Bronchial epithelial cell (primary cell): ENCODE measurements around the gene SLC25A12. TPM values are rescaled to one million over a fixed set of nuclear protein-coding genes. Genes with fewer than 3 reads are reported as not detected.

ENCODE experiments used
- DNase-seq: peaks from one replicate; pipeline ENCODE4 v3.0.0-alpha.2; 2010; ENCODE audit warnings: low read depth
- FAIRE-seq: peaks from 2 replicates; lab custom pipeline; 2011; peaks lifted over from hg19 to GRCh38; lab: Jason Lieb, UNC
- H3K27me3 ChIP-seq: 2 replicates; pipeline ENCODE4 v1.5.1; 2011; ENCODE audit warnings: low read length; ENCODE audit not compliant: control insufficient read depth, insufficient read depth
- H3K36me3 ChIP-seq: 2 replicates; pipeline ENCODE4 v1.5.1; 2011; ENCODE audit warnings: low read length; ENCODE audit not compliant: control insufficient read depth, insufficient read depth
- H3K4me3 ChIP-seq: 2 replicates; pipeline ENCODE4 v1.5.1; 2011; ENCODE audit warnings: mild to moderate bottlenecking, low read depth, low read length, control low read depth
- CTCF ChIP-seq: IDR thresholded peaks from 2 replicates; pipeline ENCODE4 v1.5.1; 2011; ENCODE audit warnings: mild to moderate bottlenecking, moderate library complexity, low read length, control low read depth, inconsistent platforms; ENCODE audit not compliant: insufficient read depth, severe bottlenecking
- total RNA-seq: library from RNA; depleted of rRNA; stranded (reverse); fragments of >200 nt; gene quantifications from 2 replicates; pipeline ENCODE4 v1.2.1, GENCODE V29; 2014

Gene SLC25A12
- total RNA-seq, 1 donor from 2014 or later, result 9.5 TPM

GRCh38 chr2:171793691-171794678, 100.1 kb downstream of the SLC25A12 start:
- Histone ChIP-seq H3K36me3 (peaks cover 6% of the 10 kb centered on the region), H3K27me3 (no peaks in the 10 kb centered on the region), H3K4me3 (no peak overlapping the region)
- DNase-seq (no peak), FAIRE-seq (no peak)
- TF ChIP-seq CTCF, result no peak

- TF ChIP-seq CTCF, result no peak
- Histone ChIP-seq H3K36me3 (peaks cover 6% of the 10 kb centered on the region), H3K27me3 (no peaks in the 10 kb centered on the region), H3K4me3 (no peak overlapping the region)
- DNase-seq (no peak), FAIRE-seq (no peak)
Observed at GRCh38 chr2:171792886-171793580, 101.0 kb downstream of the SLC25A12 start.

GRCh38 chr2:171792157-171792556, 101.9 kb downstream of the SLC25A12 start:
- peaks cover 8% of the 10 kb centered on the region for H3K36me3 ChIP-seq
- no peaks in the 10 kb centered on the region for H3K27me3 ChIP-seq
- no peak for FAIRE-seq
- no peak for DNase-seq
- no peak overlapping the region for H3K4me3 ChIP-seq
- no peak for TF ChIP-seq CTCF

- Histone ChIP-seq H3K4me3 (no peak overlapping the region), H3K36me3 (peaks cover 9% of the 10 kb centered on the region), H3K27me3 (no peaks in the 10 kb centered on the region)
- TF ChIP-seq CTCF, result no peak
- no peak for FAIRE-seq
- no peak for DNase-seq
Observed at GRCh38 chr2:171791361-171791760, 102.7 kb downstream of the SLC25A12 start.

- no peak for TF ChIP-seq CTCF
- Histone ChIP-seq H3K36me3 (peaks cover 15% of the 10 kb centered on the region), H3K4me3 (no peak overlapping the region), H3K27me3 (no peaks in the 10 kb centered on the region)
- DNase-seq, result no peak
- FAIRE-seq, result no peak
Observed at GRCh38 chr2:171789956-171790355, 104.1 kb downstream of the SLC25A12 start.
